Osteocyte (in vitro differentiated cells): ENCODE measurements around the gene ZDHHC14. TPM values are rescaled to one million over a fixed set of nuclear protein-coding genes. Genes with fewer than 3 reads are reported as not detected.

Source experiments
- DNase-seq: peaks from one replicate; pipeline ENCODE4 v3.0.0; 2021; ENCODE audit warnings: mixed read lengths; ENCODE audit not compliant: unreplicated experiment; ENCODE audit errors: extremely low spot score
- H3K27ac Mint-ChIP-seq: one replicate; pipeline ENCODE4 v1.8.0; 2021; ENCODE audit warnings: mild to moderate bottlenecking, mixed read lengths; ENCODE audit not compliant: unreplicated experiment
- H3K27me3 Mint-ChIP-seq: one replicate; pipeline ENCODE4 v1.8.0; 2021; ENCODE audit warnings: mixed read lengths; ENCODE audit not compliant: unreplicated experiment
- H3K36me3 Mint-ChIP-seq: one replicate; pipeline ENCODE4 v1.8.0; 2021; ENCODE audit warnings: mixed read lengths; ENCODE audit not compliant: unreplicated experiment
- H3K4me1 Mint-ChIP-seq: one replicate; pipeline ENCODE4 v1.8.0; 2021; ENCODE audit warnings: mixed read lengths; ENCODE audit not compliant: unreplicated experiment
- H3K4me3 Mint-ChIP-seq: one replicate; pipeline ENCODE4 v1.8.0; 2021; ENCODE audit warnings: mild to moderate bottlenecking, moderate library complexity, mixed read lengths; ENCODE audit not compliant: unreplicated experiment
- H3K9me3 Mint-ChIP-seq: one replicate; pipeline ENCODE4 v1.8.0; 2021; ENCODE audit warnings: mixed read lengths; ENCODE audit not compliant: unreplicated experiment
- total RNA-seq: library from RNA; stranded (reverse); gene quantifications from 2 replicates; pipeline ENCODE4 v1.2.1, GENCODE V29; 2021
- TF ChIP-seq, protein P1 (sequence below): fragments of 200-600 bp; sonication (generic); IDR thresholded peaks from 2 replicates; pipeline ENCODE4 v1.5.0; 2021; ENCODE audit warnings: antibody characterized with exemption, mild to moderate bottlenecking, moderate library complexity

Gene ZDHHC14
- total RNA-seq, 1 donor from 2014 or later, result 9.1 TPM

DNA sequence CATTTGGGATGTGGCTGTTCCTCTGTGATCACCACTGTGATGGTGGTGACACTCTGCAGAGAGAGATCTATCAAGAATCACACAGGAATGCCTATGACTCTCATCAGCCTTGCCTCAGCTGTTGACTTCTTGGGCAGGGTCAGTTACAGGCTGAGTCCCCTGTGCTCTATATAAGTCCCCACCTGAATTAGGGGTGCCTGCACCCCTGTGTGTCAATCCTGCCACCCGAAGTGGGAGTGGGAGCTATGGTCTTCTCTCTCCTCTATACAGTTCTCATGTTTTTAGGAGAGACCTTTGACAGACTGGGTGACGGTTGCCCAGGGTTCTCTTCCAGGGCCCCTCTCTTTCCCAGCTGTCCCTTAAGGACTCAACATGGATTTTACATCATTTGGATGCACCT is 173.8 kb downstream of the ZDHHC14 start:
- H3K27me3 Mint-ChIP-seq, result no peaks in the 10 kb centered on the region
- H3K4me1 Mint-ChIP-seq, result peaks cover 2% of the 10 kb centered on the region
- TF ChIP-seq, protein P1, sequence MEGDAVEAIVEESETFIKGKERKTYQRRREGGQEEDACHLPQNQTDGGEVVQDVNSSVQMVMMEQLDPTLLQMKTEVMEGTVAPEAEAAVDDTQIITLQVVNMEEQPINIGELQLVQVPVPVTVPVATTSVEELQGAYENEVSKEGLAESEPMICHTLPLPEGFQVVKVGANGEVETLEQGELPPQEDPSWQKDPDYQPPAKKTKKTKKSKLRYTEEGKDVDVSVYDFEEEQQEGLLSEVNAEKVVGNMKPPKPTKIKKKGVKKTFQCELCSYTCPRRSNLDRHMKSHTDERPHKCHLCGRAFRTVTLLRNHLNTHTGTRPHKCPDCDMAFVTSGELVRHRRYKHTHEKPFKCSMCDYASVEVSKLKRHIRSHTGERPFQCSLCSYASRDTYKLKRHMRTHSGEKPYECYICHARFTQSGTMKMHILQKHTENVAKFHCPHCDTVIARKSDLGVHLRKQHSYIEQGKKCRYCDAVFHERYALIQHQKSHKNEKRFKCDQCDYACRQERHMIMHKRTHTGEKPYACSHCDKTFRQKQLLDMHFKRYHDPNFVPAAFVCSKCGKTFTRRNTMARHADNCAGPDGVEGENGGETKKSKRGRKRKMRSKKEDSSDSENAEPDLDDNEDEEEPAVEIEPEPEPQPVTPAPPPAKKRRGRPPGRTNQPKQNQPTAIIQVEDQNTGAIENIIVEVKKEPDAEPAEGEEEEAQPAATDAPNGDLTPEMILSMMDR, result no peak
- H3K27ac Mint-ChIP-seq, result no peak overlapping the region
- H3K9me3 Mint-ChIP-seq, result no peaks in the 10 kb centered on the region
- DNase-seq, result peak; percentile 56
- no peaks in the 10 kb centered on the region for H3K36me3 Mint-ChIP-seq
- no peak overlapping the region for H3K4me3 Mint-ChIP-seq

DNA sequence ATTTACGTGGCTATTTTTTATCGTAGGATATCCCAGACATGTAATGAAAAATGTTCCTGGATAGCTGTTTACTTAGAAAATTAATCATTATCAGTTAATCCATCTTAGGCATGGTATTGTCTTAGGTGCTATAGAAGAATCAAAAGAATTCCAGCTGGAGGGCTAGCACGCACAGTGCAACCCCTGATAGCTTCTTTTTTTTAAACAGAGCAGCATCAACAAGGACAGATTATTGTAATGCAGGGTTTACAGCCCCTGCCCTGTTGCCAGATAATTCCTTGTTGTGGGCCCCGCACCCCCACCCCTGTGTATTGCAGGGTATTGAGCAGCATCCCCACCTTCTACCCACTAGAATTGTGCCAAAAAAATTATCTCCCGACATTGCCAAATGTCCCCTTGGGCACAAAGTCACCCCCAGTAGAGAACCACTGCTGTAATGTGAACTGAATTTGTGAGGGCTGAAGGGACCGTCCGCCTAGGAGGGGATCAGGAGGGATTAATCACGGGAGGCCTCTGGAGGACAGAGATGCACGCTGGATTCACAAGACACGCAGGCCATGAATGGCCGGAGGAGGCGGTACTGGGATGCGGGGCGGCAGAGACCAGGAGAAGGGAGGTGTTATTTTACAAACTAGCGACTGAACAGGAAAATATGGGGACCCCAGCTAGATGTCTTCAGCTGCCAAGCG is 174.6 kb downstream of the ZDHHC14 start:
- H3K9me3 Mint-ChIP-seq, result no peaks in the 10 kb centered on the region
- H3K36me3 Mint-ChIP-seq, result no peaks in the 10 kb centered on the region
- H3K4me1 Mint-ChIP-seq, result peaks cover 2% of the 10 kb centered on the region
- DNase-seq, result no peak
- H3K4me3 Mint-ChIP-seq, result no peak overlapping the region
- no peak overlapping the region for H3K27ac Mint-ChIP-seq
- TF ChIP-seq, protein P1, result no peak
- no peaks in the 10 kb centered on the region for H3K27me3 Mint-ChIP-seq

DNA sequence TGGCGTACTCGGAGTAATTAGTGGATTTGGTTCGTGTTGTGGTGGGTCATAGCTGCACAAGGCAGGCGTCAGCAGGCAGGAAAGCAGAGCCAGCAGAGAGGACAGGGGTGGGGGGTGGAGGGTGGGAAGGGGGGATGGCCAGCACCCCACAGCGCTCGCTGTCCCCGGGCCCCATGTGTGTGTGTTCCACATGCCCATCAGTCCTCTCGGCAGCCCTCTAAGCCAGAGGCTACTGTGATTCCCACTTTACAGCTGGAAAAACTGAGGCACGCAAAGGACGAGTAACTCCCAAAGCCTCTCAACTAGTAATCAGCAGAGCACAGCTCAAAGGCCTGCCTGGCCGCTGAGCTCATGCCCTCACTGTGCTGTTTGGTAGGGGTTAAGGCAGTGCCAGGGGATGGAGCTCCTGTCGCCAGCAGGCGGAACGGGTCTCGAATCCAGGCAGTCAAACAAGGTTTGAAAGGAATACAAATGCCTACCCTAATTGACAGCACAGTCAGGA is 175.2 kb downstream of the ZDHHC14 start:
- no peaks in the 10 kb centered on the region for H3K9me3 Mint-ChIP-seq
- TF ChIP-seq, protein P1, result no peak
- H3K4me3 Mint-ChIP-seq, result no peak overlapping the region
- DNase-seq, result no peak
- H3K4me1 Mint-ChIP-seq, result peaks cover 2% of the 10 kb centered on the region
- no peaks in the 10 kb centered on the region for H3K27me3 Mint-ChIP-seq
- no peak overlapping the region for H3K27ac Mint-ChIP-seq
- H3K36me3 Mint-ChIP-seq, result no peaks in the 10 kb centered on the region

DNA sequence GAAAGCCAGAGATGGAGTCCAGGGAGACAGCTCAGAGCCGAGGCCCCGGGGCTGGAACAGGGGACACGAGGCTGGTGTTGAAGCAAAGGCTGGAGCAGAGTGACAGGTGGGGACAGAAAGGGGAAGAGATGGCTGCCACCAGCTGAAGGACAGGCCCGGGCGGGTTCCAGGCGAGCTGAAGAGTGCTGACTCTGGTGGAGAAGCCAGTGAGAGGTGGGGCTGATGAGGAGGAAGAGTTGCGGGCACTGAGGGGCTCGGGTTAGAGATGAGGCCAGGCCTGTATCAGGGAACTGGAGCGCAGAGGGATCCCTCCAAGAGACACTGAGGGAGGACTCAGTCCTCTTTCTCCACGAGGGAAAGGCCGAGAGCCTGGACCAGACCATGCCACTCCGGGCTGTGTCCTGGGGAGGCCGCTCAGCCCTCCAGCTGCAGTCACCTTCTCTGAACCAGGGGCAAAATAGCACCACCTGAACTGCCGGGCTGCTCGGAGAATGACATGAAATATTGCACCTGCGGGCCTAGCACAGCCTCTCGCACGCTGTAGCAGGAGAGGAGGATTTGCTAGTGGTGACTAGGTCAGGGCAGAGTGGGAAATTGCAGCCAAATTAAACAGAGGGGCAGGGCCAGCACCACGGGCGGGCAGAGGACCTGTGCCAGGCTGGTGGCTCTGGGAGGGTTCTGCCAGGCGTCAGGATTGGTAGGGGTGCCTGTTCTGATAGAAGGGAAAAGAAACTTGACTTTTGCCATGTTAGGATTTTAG is 175.9 kb downstream of the ZDHHC14 start:
- peaks cover 2% of the 10 kb centered on the region for H3K4me1 Mint-ChIP-seq
- H3K27me3 Mint-ChIP-seq, result no peaks in the 10 kb centered on the region
- H3K36me3 Mint-ChIP-seq, result no peaks in the 10 kb centered on the region
- no peak for DNase-seq
- no peak overlapping the region for H3K27ac Mint-ChIP-seq
- H3K4me3 Mint-ChIP-seq, result no peak overlapping the region
- H3K9me3 Mint-ChIP-seq, result no peaks in the 10 kb centered on the region
- TF ChIP-seq, protein P1, result no peak

DNA sequence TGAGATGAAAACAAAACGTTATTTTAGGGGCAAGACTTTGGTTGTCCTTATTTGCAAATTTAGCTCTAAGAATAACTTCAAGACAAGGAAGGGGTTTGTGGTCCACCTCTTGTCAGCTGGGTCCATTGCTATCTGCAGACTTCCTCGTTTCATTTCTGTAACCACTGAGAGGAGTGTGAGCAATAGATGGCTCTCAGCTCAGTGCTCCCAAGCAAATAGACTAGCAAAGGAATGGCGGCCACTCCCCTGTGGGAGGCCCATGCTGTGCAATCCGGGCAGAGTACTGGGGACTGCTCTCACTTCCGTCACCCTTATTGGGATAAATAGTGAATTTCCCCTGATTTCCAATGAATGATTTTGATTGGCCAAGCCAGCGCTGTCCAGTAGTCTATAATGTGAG is 176.6 kb downstream of the ZDHHC14 start:
- H3K4me1 Mint-ChIP-seq, result peaks cover 2% of the 10 kb centered on the region
- no peaks in the 10 kb centered on the region for H3K36me3 Mint-ChIP-seq
- no peak for DNase-seq
- TF ChIP-seq, protein P1, result no peak
- no peaks in the 10 kb centered on the region for H3K27me3 Mint-ChIP-seq
- no peaks in the 10 kb centered on the region for H3K9me3 Mint-ChIP-seq
- H3K27ac Mint-ChIP-seq, result no peak overlapping the region
- no peak overlapping the region for H3K4me3 Mint-ChIP-seq
